ENCODE measurements around the gene TRPM5.

Gene TRPM5

GRCh38 chr11:2458321-2458720 is 14.0 kb upstream of the TRPM5 start:
- DNase-seq (ENCODE audit: low read depth, low spot score) = no peak

- DNase-seq (ENCODE audit: low read depth, low spot score) = no peak
These were observed 9.1 kb upstream of the TRPM5 start for GRCh38 chr11:2453436-2453835.

- no peak for DNase-seq (ENCODE audit: low read depth, low spot score)
These were observed 8.2 kb upstream of the TRPM5 start for GRCh38 chr11:2452321-2453012.

GRCh38 chr11:2451916-2452315 is 7.6 kb upstream of the TRPM5 start:
- no peak for DNase-seq (ENCODE audit: low read depth, low spot score)

- DNase-seq (ENCODE audit: low read depth, low spot score) = no peak
These were observed 7.0 kb upstream of the TRPM5 start for GRCh38 chr11:2451336-2451735.

GRCh38 chr11:2450321-2451041 is 6.2 kb upstream of the TRPM5 start:
- no peak for DNase-seq (ENCODE audit: low read depth, low spot score)

- DNase-seq (ENCODE audit: low read depth, low spot score) = no peak
These were observed 5.4 kb upstream of the TRPM5 start for GRCh38 chr11:2449548-2450320.

GRCh38 chr11:2448661-2449547 is 4.6 kb upstream of the TRPM5 start:
- no peak for DNase-seq (ENCODE audit: low read depth, low spot score)

- no peak for DNase-seq (ENCODE audit: low read depth, low spot score)
These were observed 3.8 kb upstream of the TRPM5 start for GRCh38 chr11:2447951-2448650.

GRCh38 chr11:2447253-2447950 is 3.1 kb upstream of the TRPM5 start:
- DNase-seq (ENCODE audit: low read depth, low spot score) = no peak

- DNase-seq (ENCODE audit: low read depth, low spot score) = no peak
These were observed 2.4 kb upstream of the TRPM5 start for GRCh38 chr11:2446590-2447252.

GRCh38 chr11:2445746-2446551 is 1.6 kb upstream of the TRPM5 start:
- no peak for DNase-seq (ENCODE audit: low read depth, low spot score)

- no peak for DNase-seq (ENCODE audit: low read depth, low spot score)
These were observed 769 bp upstream of the TRPM5 start, which contains the start of gene KCNQ1 for GRCh38 chr11:2444821-2445745. Gene KCNQ1 (plus strand): TSS chr11:2445008. CDS start chr11:2445099, 91 bp downstream.

- no peak for DNase-seq (ENCODE audit: low read depth, low spot score)
These were observed 908 bp downstream of the TRPM5 start for GRCh38 chr11:2443406-2443805.

GRCh38 chr11:2442589-2442988 is 1.7 kb downstream of the TRPM5 start:
- no peak for DNase-seq (ENCODE audit: low read depth, low spot score)

GRCh38 chr11:2441171-2441570 is 3.1 kb downstream of the TRPM5 start:
- no peak for DNase-seq (ENCODE audit: low read depth, low spot score)

- no peak for DNase-seq (ENCODE audit: low read depth, low spot score)
These were observed 3.7 kb downstream of the TRPM5 start for GRCh38 chr11:2440646-2441045.

GRCh38 chr11:2439820-2440219 is 4.5 kb downstream of the TRPM5 start:
- no peak for DNase-seq (ENCODE audit: low read depth, low spot score)
